Uterus (tissue), 2 donors: ENCODE data around the gene B3GALT4.
A peak's percentile ranks its signal among the peaks of the same experiment; 100 is the strongest.

Experiments used
- CTCF ChIP-seq, 4 experiments: fragments of 200-600 bp in 2 of 4; fragments of 450-650 bp in 2 of 4; sonication (generic) in 2 of 4; IDR thresholded peaks; one replicate each; pipeline ENCODE4 v1.5.1; 2016 to 2019; ENCODE audit warnings: antibody characterized with exemption in 4 of 4, mild to moderate bottlenecking in 2 of 4, moderate library complexity in 1 of 4
- POLR2A ChIP-seq, 2 donors: fragments of 450-650 bp; IDR thresholded peaks; one replicate each; pipeline ENCODE4 v1.6.1; 2016; ENCODE audit warnings: antibody characterized with exemption in 2 of 2, mild to moderate bottlenecking in 1 of 2, moderate library complexity in 1 of 2

- TF ChIP-seq CTCF (IDR thresholded peaks at IDR 0.05) (peak in 2 of 4 experiments; percentile 30 to 37), POLR2A (IDR thresholded peaks at IDR 0.05) (peak in 1 of 2 donors; percentile 41)
Measured at GRCh38 chr6:33317669-33318425, 40.9 kb downstream of the B3GALT4 start, which contains the start of gene ZBTB22.
